8988T (cell line): ENCODE results near the gene B3GALT5.

ENCODE experiments used
- DNase-seq: peaks from one replicate; pipeline ENCODE4 v3.0.0; 2011

Gene B3GALT5

DNA sequence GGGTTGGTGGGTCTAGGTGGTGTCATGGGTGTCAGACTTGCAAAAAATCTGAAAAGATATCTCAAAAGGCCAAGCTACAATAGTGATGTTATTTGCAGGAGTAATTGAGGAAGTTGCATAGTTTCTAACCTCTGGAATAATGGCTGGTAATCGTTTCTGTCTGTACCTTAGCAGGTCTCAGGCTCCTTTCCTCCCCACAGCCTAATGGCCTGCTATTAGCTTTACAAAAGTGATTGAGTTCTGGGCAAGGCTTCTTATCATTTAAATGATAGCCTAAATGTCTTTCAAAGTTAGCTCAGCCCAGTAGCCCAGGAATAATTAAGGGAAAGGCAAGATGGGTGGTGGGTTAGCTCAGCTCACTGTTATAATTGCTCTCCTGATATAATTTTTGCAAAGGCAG lies 94.6 kb downstream of the B3GALT5 start:
- no peak for DNase-seq

DNA sequence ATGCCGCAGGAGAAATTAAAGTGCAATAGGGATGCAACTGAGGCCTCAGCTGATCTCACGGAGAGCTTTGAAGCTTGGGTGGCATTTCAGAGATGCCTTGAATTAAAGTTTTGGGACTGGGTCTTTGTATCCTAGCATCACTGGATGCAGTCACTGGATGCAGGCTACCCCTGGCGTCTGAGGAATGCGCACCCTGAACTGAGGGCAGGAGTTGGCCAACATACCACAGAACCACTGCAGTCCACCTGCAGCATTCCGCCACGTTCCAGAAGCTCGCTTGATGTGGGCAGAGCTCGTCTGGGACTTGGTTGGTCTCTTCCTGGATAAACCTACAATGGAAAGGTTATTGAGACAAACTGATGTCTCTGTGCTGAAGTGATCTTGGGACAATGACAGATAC lies 98.1 kb downstream of the B3GALT5 start:
- no peak for DNase-seq

- DNase-seq = no peak
Measured at GRCh38 chr21:39712273-39712672, 99.5 kb downstream of the B3GALT5 start.

- no peak for DNase-seq
Measured at GRCh38 chr21:39712976-39713375, 100.2 kb downstream of the B3GALT5 start.

DNA sequence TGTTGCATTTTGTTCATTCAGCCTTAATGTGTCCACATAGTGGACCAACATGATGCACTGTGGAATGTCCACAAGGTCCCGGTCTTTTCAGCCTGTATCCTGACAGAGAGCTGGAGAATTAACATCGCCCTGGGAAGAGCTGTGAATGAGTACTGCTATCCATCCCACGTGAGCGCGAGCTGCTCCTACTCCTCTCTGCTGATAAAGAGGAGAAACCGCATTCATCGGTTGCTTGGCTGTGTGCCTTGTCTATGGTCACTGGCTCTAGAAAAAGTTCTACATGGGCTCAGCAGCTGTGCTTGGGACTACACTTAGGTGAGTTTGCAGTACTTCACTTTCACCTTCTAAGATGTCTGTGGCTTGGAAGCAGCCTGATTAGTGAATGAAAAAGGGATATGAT lies 101.2 kb downstream of the B3GALT5 start:
- DNase-seq = no peak

DNA sequence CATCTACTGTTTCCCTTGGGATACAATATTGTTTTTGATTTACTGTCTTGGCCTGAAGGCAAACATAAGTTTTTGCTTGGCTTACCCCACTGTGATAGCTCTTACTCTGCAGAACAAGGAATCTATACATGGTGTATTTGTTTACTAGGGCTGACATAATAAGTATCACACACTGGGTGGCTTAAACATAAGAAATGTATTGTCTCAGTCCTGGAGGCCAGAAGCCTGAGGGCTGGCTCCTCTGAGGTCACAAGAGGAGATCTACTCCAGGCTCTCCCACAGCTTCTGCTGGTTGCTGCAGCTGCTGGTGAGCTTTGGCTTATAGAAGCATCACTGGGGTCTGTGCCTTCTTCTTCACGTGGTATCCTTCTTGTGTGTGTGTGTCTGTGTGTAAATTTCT lies 101.6 kb downstream of the B3GALT5 start:
- no peak for DNase-seq

DNA sequence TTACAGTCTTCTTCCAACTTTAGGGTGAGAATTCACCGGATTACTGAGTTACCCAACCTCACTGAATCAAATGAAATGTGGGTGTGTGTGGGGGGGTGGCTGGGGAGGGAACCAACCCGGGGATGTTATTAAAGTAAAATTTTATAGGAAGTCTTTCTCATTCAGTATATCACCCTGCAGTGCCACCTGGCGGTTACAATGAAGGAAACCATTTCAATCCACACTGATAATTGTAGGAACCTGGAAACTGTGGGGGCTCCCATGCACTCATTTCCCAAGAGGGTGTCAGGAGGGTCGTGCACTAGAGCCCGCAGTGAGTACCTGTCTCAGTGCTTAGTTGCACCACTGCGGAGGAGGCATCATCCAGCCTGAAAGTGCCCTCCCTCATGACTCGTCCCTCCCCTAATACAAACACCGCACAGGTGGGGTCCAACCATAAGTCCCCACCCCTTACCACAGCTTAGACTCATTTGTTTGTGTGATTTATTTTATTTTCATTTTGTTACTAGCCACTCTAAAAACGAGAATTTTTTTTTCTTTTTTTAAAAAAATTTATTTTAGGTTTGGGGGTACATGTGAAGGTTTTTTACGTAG lies 103.2 kb downstream of the B3GALT5 start:
- no peak for DNase-seq

DNA sequence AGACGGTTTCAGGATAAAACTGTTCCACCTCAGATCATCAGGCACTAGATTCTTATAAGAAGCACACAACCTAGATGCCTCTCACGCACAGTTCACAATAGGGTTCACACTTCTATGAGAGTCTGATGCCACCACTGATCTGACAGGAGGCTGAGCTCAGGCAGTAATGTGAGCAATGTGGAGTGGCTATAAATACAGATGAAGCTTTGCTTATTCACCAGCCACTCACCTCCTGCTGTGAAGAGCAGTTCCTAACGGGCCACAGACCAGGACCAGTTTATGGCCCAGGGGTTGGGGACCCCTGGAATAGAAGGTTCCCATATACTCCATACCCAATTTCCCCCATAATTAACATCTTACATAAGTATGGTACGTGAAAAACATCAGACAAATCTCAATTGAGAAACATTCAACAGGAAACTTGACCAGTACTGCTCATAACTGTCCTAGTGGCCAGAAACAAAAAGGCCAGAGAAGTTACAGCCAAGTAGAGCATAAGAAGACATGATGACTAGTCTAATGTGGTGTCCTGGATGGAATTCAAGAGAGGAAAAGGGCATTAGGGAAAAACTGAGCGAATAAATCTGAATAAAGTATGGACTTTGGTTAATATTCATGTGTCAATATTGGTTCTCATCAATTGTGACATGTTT lies 107.5 kb downstream of the B3GALT5 start:
- DNase-seq = no peak

GRCh38 chr21:39721885-39722284 lies 109.1 kb downstream of the B3GALT5 start:
- no peak for DNase-seq
